ENCODE data around the gene CAPN9. TPM values are rescaled to one million over a fixed set of nuclear protein-coding genes. Genes with fewer than 3 reads are reported as not detected.
A peak's percentile ranks its signal among the peaks of the same experiment; 100 is the strongest.

The CAPN9 gene
- total and polyA plus RNA-seq, 7 donors: 0.55 to 83.2 (median 30.6) TPM; not detected in 3

DNA sequence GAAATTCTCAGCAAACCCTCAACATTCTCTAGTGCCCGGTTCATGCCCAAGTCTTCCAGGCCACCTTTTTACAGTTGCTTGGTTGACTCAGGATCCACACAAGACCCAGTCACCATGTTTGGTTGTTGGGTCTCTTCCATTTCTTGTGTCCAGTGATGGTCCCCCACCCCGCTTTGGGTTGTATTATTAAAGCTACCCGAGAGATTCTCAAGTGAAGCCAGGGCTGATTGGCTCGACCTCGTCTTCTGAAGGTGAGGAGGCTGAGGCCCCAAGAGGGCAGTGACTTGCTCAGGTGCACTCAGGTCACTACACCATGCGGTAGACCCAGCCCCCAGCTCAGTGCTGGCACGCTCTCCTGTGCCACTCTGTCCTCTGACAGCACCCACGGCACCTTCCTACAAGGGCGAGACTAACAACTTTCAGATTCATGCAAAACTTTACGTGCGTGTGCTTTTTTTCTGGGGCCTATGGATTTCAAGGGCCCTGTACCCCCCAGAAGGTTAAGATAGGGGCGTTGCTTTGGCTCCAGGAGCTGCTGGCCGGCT is 50.3 kb downstream of the CAPN9 start:
- no peak for DNase-seq
- intact Hi-C loops (cut with DNase I): loop anchor here (5.0 to 10.0 kb wide), 3 partner anchors 70 to 180 kb away; partner anchors contain the start of genes ARV1, C1orf198 and TTC13
- no peak for TF ChIP-seq EP300 (IDR thresholded peaks at IDR 0.05)
- no peak for TF ChIP-seq POLR2A (IDR thresholded peaks at IDR 0.05)
- TF ChIP-seq POLR2AphosphoS5 (IDR thresholded peaks at IDR 0.05): no peak
- TF ChIP-seq, protein P1, sequence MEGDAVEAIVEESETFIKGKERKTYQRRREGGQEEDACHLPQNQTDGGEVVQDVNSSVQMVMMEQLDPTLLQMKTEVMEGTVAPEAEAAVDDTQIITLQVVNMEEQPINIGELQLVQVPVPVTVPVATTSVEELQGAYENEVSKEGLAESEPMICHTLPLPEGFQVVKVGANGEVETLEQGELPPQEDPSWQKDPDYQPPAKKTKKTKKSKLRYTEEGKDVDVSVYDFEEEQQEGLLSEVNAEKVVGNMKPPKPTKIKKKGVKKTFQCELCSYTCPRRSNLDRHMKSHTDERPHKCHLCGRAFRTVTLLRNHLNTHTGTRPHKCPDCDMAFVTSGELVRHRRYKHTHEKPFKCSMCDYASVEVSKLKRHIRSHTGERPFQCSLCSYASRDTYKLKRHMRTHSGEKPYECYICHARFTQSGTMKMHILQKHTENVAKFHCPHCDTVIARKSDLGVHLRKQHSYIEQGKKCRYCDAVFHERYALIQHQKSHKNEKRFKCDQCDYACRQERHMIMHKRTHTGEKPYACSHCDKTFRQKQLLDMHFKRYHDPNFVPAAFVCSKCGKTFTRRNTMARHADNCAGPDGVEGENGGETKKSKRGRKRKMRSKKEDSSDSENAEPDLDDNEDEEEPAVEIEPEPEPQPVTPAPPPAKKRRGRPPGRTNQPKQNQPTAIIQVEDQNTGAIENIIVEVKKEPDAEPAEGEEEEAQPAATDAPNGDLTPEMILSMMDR (IDR thresholded peaks at IDR 0.05): no peak
- no peaks in the 10 kb centered on the region for H3K27me3 ChIP-seq
- no peaks in the 10 kb centered on the region for H3K36me3 ChIP-seq
- H3K4me1 ChIP-seq: no peaks in the 10 kb centered on the region
- WGBS, 2 donors: 80 to 81% methylated on average over 13 of the region's 13 CpGs
- H3K4me3 ChIP-seq: no peak overlapping the region
- H3K9me3 ChIP-seq: no peaks in the 10 kb centered on the region
- H3K27ac ChIP-seq: no peak overlapping the region

DNA sequence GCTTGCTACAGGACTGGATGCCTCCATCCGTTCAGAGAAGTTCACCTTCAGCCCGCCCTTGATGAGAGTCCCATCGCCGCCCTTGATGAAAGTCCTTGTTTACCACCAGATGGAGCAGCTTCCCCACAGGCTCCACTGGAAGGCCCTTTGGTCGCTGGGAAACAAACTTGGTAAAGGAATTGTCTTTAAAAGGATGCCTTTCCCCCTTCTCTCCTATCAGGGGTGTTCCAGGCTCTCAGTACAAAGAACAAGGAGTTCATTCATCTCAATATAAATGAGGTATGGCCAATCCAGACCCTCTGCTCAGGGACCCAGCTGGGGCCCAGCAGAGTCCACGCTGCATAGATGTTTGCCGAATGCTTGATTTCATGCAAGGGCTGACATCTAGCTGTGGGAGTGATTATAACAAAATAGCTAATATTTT is 50.8 kb downstream of the CAPN9 start:
- Histone ChIP-seq H3K4me1 (no peaks in the 10 kb centered on the region), H3K4me3 (no peak overlapping the region), H3K9me3 (no peaks in the 10 kb centered on the region), H3K27ac (no peak overlapping the region), H3K27me3 (no peaks in the 10 kb centered on the region), H3K36me3 (no peaks in the 10 kb centered on the region)
- intact Hi-C loops (cut with DNase I): loop anchor here (1.0 to 10.0 kb wide), 5 partner anchors 69 to 413 kb away; partner anchors contain the start of genes ARV1, C1orf198 and TTC13
- TF ChIP-seq, protein P1 (IDR thresholded peaks at IDR 0.05): peak; percentile 74 to 80 (median 76)
- TF ChIP-seq EP300 (IDR thresholded peaks at IDR 0.05): no peak
- TF ChIP-seq POLR2A (IDR thresholded peaks at IDR 0.05): no peak
- no peak for TF ChIP-seq POLR2AphosphoS5 (IDR thresholded peaks at IDR 0.05)
- WGBS, 2 donors: 35% methylated on average over 7 of the region's 7 CpGs
- peak; percentile 87 for DNase-seq

DNA sequence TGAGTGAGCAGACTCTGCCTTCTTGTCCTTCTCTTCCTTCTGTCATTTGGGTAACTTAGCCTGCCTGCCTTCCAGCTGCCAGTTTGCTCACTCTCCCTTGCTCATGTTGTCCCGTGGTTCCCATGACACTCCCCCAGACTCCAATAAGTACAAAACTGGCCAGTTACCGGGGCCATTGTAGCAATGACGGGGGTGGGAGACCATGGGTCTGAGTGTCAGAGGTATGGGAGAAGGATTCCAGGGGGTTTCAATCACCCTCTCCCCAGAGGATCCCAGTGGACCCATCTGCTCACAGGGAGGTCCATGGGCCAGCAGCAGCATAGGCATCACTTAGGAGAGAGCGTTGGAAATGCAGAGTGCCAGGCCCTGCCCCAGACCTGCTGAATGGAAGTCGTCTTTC is 51.3 kb downstream of the CAPN9 start:
- intact Hi-C loops (cut with DNase I): loop anchor here (1.0 to 10.0 kb wide), 5 partner anchors 69 to 412 kb away; partner anchors contain the start of genes ARV1, C1orf198 and TTC13
- H3K27ac ChIP-seq: no peak overlapping the region
- H3K36me3 ChIP-seq: no peaks in the 10 kb centered on the region
- no peaks in the 10 kb centered on the region for H3K27me3 ChIP-seq
- WGBS, 2 donors: 87 to 92% methylated on average over 5 of the region's 5 CpGs
- H3K4me3 ChIP-seq: no peak overlapping the region
- no peaks in the 10 kb centered on the region for H3K4me1 ChIP-seq
- TF ChIP-seq POLR2A (IDR thresholded peaks at IDR 0.05) (no peak), POLR2AphosphoS5 (IDR thresholded peaks at IDR 0.05) (no peak), EP300 (IDR thresholded peaks at IDR 0.05) (no peak)
- TF ChIP-seq, protein P1 (IDR thresholded peaks at IDR 0.05): no peak
- DNase-seq: no peak
- no peaks in the 10 kb centered on the region for H3K9me3 ChIP-seq

DNA sequence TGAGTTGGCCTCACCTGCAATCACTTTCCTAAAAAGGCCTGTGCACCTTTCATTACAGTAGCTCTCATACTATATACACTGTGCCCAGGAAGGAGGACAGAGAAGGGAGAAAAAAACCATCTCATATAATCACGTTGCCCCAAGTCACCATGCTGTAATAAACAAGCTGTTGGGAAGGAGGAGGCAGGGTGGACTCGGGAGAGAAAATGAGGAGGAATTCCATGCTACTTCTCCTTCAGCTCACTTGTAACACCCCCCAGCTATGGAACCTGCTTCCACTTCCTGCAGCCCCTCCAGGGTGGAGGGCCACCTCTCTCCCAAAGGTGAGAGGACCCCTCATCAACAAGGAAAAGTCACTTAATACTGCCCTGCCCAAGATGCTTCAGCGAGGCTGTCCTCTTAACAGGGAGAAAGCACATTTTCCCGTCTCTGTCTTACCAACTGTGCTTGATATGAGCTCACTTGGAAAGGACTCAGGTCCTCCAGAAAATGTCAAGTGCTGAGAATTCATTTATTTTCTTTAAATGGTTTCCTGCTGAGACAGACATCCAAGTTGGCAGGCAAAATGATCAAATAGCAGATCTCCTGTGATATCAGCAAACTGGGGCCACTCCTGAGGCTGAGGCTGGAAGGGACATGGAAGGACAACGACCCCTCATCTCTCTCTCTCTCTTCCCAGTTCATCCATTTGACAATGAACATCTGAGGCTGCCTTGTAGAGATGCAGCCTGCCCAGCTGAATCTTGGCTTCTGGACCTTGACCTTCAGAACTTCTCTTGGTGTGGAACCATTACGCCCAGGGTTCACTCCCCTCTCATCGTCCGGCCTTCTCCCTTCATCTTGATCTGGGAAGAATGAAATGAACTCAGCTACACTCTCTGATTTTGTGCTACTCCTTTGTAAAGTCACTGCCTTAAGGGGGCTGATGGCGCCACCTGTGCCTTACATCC is 54.0 kb downstream of the CAPN9 start:
- no peak overlapping the region for H3K4me3 ChIP-seq
- no peaks in the 10 kb centered on the region for H3K9me3 ChIP-seq
- no peaks in the 10 kb centered on the region for H3K4me1 ChIP-seq
- no peaks in the 10 kb centered on the region for H3K27me3 ChIP-seq
- 79 to 88% methylated on average over 9 of the region's 9 CpGs for WGBS, 2 donors
- no peaks in the 10 kb centered on the region for H3K36me3 ChIP-seq
- TF ChIP-seq, protein P1 (IDR thresholded peaks at IDR 0.05): no peak
- TF ChIP-seq POLR2AphosphoS5 (IDR thresholded peaks at IDR 0.05) (no peak), POLR2A (IDR thresholded peaks at IDR 0.05) (no peak), EP300 (IDR thresholded peaks at IDR 0.05) (no peak)
- no peak for DNase-seq
- intact Hi-C loops (cut with DNase I): no loop called here
- no peak overlapping the region for H3K27ac ChIP-seq
